HG03280 (cell line): ENCODE measurements around the gene PROKR1.

Source experiments
- ATAC-seq: cut with Tn5 transposase; IDR thresholded peaks from one replicate; pipeline ENCODE4 v1.9.1; 2021; ENCODE audit warnings: mild to moderate bottlenecking, moderate library complexity; ENCODE audit not compliant: unreplicated experiment

The PROKR1 gene

DNA sequence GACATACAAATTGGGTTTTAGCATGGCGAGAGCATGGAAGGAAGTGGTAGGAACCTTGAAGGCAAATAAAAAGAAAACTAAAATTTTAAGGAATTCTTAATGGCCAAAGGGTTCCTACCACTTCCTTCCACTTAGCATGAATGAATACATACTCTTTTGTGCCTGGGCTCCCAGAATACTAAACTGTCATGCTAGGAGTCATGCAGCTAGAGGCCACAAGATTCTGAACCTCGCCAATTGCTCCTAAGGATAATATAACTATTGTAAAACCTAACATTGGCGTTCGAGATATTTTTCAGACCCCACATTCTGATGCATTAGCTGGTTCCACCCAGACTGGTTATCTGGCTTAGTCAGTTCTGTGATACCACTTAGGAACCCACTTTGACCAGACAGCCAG, 52.6 kb downstream of the PROKR1 start:
- no peak for ATAC-seq

DNA sequence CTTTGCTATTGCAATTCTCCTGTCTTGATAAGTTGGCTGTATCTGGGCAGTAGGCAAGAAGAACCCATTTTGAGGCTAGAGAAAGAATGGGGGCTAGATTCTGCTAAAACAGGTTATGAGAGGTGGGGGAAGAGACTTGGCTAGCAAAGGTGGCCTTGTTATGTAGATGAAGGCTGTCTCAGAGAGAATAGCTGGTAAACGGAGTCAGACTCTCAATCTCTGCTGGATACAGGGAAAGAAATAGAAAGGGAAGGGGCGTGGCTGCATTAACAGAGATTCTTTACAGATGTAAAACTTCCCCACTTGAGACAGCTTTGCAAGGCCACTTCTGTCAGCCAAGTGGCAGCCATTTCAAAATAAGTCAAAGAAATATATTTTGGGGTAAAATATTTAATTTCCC, 53.2 kb downstream of the PROKR1 start:
- no peak for ATAC-seq

DNA sequence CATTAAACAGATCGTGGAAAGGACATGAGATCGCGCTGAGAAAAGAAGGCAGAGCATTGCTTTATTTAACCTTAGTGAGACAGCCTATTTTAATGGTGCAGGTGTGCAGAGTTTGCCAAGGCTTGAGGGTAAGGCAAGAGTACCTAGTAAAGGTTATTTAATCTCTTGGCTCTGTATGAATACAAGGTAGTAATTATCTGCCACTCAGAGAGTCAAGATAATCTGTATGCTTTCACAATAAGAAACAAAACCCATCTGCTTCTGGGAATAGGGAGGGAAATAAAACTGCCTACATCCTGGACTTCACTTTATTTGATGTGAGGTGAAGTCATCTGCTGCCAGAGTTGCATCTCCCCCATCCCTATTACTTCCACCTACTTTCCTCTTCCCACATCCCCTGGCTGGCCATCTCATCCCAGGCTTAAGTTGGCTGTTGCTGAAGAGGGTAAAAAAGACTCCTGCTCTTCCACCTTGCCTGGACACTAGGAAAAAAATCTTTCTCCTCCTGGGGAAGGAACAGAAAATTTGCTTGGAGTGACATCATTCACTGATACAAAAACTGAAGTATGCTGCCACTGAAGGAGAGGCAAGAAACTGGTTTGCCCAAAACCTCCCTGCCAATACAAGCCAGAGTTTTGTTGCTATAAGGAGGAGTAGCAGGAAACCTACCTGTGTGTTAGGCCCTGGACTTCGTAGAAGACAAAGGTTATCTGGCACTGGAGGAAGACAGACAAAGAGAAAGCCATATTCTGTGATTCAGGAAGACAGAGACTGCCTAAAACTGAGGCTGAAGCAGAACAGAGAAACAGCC, 55.4 kb downstream of the PROKR1 start:
- no peak for ATAC-seq

DNA sequence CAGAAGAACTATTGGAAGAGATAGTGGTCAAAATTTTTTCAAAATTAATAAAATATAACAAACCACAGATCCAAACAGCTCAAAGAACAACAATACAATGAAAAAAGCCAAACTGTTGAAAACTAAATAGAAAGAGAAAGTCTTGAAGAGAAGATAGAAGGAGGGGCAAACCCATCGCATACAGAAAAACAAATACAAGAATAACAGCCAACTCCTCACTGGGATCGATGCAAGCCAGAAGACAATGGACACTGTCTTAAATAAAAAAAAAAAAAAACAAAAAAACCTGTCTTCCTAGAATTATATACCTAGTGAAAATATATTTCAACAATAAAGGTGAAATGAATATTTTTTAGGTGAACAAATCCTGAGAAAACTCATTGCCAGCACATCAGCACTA, 57.2 kb downstream of the PROKR1 start:
- ATAC-seq: no peak

DNA sequence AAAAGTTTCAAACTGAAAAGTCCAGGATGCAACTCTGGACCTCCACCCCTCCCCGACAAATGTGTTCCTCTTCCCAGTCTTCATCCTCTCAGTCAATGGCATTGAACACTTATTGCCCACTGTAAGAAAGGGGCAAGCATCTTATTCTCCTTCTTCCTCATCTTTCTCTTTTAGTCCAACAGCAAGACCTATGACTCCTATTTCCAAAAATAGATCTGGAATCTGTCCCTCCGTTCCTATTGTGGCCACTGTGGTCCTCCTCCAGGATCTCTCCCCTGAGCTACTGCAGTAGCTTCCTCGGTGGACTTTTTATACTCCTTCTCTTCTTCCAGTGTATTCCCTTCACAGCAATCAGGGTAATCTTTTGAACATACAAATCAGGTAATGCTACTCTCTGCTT, 63.3 kb downstream of the PROKR1 start:
- no peak for ATAC-seq
